ENCODE results near the gene ARHGAP33.
"Not testable (repeated sequence)": the region's sequence is repeated elsewhere in the genome, so short reads cannot be mapped to it uniquely, and the experiment has no call there.

Gene ARHGAP33

DNA sequence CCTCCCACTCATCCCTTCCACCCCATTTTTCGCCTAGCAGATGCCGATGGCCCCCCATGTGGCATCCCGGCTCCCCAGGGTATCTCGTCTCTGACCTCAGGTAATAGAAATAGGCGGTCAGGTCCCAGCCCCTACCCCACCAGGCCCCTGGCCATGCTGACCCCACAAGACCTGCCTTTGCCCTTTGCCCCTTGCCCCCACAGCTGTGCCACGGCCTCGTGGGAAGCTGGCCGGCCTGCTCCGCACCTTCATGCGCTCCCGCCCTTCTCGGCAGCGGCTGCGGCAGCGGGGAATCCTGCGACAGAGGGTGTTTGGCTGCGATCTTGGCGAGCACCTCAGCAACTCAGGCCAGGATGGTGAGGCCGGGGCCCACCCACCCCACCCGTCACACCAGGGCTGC, 5.4 kb downstream of the ARHGAP33 start:
- no peak for DNase-seq

DNA sequence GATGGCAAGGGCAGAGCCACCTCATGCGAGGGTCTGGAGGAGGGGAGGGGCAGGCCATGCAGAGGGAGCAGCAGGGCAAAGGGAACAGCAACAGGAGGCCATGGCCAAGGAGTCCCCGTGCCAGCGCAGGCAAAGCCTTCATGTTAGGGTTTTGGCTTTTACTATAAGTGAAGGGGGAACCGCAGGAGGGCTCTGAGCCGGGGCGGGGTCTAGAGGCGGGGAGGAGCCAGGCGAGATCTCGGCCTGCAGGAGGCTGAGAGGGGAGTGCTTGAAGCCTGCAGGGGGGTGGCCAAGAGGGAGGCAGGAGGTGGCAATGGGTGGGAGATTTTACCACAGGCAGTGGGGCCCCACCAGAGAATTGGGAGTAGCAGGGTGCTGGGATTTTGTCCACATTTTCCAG, 6.3 kb downstream of the ARHGAP33 start:
- no peak for DNase-seq

DNA sequence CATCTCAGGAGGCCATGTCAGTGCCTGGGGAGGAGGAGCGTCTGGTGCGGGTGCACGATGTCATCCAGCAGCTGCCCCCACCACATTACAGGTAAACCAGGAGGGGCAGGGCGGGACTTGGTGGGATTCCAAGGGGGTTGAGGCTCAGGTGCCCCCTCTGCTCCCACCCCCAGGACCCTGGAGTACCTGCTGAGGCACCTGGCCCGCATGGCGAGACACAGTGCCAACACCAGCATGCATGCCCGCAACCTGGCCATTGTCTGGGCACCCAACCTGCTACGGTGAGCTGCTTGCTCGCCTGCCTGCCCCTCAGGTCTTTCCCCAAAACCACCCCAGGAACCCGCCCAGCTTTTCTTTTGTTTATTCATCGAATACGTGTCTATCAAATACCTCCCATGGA, 7.2 kb downstream of the ARHGAP33 start:
- no peak for DNase-seq

DNA sequence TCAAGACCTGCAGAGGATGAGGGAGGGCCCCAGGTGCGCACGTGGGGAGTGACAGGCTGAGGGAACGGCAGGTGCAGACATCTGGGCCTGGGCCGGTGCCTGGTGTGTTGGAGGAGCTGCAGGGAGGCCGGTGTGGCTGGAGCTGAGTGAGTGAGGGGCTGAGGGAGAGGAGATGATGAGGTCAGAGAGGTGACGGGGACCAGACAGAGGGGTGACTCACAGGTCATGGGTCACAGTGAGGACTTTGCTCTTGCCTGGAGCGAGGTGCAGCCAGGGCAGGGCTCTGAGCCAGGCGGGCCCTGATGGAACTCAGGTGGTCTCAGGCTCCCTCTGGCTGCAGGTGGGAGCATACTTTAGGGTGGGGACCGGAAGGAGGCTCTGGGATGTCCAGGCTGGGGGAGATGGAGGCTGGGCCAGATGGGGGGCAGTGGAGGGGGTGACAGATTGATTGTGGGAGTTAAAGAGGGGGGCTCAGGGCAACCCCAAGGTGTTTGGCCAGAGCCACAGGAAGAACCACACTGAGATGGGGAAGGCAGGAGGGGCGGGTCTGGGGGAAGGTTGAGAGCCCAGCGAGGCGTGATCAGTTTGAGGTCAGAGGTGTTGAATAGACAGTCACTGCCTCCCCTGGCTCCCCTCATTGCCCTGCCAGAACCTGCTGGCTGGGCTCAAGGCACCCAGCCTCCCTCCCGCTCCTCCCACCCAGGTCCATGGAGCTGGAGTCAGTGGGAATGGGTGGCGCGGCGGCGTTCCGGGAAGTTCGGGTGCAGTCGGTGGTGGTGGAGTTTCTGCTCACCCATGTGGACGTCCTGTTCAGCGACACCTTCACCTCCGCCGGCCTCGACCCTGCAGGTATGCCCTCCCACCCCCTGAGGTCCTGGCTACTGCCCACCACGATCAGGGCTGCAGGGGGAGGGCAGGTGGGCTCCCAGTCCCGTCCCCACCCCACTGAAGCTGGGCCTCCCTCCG, 8.4 kb downstream of the ARHGAP33 start:
- no peak for DNase-seq

DNA sequence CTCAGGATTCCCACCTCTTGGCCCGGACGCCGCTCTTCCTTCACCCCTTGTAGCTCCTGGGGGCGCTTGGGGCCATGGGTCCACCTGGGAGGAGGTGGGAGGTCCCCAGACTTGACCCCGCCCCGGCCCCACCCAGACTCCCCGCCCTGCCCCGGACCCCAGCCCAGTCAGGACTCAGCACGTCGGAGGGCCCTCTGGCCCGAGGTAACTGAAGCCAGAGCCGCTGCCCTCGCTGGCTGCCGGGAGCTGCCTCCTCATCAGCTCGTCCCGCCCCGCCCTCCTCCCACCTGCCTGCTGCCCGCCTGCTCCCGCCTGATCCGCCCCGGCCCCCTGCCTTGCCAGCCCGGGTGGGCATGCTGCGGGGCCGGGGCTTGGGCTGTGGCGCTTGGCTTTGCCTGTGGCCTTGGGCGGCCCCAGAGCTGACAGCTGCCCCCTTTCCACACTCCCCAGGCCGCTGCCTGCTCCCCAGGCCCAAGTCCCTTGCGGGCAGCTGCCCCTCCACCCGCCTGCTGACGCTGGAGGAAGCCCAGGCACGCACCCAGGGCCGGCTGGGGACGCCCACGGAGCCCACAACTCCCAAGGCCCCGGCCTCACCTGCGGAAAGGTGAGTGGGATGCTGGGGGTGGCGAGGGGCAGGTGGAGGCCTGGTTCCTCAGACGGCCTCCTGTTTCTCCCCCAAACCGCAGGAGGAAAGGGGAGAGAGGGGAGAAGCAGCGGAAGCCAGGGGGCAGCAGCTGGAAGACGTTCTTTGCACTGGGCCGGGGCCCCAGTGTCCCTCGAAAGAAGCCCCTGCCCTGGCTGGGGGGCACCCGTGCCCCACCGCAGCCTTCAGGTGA, 9.4 kb downstream of the ARHGAP33 start:
- DNase-seq = no peak

DNA sequence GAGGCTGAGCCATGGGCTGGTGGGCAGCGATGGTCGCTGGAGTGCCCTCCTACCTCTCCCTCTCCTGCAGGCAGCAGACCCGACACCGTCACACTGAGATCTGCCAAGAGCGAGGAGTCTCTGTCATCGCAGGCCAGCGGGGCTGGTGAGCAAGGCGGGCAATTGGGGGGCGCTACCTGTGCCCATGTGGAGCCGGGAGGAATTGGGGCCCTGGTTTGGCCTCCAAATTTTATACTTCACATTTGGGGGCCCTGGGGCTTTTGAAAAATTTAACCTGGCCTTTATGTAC, 9.9 kb downstream of the ARHGAP33 start:
- DNase-seq = no peak

DNA sequence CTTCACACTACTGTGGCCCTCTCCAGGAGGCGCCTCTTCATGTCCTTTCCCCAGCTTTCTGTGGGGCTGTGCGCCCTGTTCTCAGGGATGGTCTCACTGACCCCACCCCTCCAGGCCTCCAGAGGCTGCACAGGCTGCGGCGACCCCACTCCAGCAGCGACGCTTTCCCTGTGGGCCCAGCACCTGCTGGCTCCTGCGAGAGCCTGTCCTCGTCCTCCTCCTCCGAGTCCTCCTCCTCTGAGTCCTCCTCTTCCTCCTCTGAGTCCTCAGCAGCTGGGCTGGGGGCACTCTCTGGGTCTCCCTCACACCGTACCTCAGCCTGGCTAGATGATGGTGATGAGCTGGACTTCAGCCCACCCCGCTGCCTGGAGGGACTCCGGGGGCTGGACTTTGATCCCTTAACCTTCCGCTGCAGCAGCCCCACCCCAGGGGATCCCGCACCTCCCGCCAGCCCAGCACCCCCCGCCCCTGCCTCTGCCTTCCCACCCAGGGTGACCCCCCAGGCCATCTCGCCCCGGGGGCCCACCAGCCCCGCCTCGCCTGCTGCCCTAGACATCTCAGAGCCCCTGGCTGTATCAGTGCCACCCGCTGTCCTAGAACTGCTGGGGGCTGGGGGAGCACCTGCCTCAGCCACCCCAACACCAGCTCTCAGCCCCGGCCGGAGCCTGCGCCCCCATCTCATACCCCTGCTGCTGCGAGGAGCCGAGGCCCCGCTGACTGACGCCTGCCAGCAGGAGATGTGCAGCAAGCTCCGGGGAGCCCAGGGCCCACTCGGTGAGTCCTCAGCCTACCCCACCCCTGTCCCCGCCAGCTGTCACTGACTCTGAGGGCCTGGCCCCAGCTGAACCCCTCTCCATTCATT, 11.2 kb downstream of the ARHGAP33 start:
- DNase-seq = no peak

DNA sequence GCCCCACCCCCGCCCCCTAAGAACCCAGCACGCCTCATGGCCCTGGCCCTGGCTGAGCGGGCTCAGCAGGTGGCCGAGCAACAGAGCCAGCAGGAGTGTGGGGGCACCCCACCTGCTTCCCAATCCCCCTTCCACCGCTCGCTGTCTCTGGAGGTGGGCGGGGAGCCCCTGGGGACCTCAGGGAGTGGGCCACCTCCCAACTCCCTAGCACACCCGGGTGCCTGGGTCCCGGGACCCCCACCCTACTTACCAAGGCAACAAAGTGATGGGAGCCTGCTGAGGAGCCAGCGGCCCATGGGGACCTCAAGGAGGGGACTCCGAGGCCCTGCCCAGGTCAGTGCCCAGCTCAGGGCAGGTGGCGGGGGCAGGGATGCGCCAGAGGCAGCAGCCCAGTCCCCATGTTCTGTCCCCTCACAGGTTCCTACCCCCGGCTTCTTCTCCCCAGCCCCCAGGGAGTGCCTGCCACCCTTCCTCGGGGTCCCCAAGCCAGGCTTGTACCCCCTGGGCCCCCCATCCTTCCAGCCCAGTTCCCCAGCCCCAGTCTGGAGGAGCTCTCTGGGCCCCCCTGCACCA, 11.9 kb downstream of the ARHGAP33 start:
- no peak for DNase-seq

DNA sequence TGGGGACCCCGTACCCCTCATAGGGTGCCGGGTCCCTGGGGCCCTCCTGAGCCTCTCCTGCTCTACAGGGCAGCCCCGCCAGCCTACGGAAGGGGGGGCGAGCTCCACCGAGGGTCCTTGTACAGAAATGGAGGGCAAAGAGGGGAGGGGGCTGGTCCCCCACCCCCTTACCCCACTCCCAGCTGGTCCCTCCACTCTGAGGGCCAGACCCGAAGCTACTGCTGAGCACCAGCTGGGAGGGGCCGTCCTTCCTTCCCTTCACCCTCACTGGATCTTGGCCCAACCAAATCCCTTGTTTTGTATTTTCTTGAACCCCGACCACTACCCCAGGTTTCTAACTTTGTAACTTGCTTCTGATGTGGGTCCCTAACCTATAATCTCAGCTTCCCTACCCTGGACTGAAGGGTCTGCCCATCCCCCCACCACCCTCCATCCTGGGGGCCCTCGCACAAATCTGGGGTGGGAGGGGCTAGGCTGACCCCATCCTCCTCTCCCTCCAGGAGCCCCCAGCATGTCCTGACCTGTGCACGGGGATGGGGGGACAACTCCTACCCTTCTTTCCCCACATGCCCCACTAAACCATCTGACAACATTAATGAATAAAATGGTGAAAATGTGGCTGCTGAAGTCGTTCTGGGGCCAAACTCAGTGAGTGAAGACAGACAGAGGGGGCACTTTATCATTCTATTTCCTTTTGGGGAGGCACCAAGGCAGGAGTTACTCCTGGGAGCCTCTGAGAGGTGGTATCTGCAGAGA, 13.0 kb downstream of the ARHGAP33 start:
- no peak for DNase-seq

DNA sequence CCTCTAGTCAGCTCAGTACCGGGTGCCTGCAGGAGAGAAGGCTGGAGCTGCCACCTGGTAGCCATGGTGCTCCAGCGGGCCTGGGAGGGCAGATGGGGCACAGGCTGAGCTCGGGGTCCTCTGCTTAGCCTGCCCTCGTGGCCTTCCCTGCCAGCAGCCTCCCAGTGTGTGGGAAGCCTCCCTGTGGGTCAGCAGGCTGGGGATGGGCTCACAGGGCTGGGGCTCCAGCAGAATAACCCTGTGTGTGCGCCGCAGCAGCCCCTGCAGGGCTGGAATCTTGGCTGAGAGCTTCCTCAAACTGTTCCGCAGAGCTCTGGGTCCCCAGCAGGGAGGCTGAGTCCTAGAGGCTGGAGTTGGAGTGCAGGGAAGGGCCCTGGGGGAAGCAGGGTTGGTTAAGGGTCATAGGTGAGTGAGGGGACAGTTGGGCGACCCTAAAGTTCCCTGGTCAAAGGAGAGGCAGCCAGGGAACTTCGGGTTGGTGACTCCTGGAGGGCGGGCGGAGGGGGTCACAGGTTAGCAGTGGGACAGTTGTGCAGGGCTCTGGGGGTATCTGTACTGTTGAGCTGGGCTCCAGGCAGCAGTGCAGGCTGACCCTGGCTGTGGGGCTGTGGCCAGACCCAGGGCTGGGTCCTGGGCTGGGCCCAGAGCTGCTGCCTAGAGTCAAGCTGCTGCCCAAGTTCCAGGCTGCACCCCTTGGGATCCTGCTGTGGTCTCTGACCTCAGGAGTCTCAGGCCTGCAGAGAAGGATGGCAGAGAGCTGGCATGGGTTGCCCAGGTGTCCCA, 14.0 kb downstream of the ARHGAP33 start:
- no peak for DNase-seq

DNA sequence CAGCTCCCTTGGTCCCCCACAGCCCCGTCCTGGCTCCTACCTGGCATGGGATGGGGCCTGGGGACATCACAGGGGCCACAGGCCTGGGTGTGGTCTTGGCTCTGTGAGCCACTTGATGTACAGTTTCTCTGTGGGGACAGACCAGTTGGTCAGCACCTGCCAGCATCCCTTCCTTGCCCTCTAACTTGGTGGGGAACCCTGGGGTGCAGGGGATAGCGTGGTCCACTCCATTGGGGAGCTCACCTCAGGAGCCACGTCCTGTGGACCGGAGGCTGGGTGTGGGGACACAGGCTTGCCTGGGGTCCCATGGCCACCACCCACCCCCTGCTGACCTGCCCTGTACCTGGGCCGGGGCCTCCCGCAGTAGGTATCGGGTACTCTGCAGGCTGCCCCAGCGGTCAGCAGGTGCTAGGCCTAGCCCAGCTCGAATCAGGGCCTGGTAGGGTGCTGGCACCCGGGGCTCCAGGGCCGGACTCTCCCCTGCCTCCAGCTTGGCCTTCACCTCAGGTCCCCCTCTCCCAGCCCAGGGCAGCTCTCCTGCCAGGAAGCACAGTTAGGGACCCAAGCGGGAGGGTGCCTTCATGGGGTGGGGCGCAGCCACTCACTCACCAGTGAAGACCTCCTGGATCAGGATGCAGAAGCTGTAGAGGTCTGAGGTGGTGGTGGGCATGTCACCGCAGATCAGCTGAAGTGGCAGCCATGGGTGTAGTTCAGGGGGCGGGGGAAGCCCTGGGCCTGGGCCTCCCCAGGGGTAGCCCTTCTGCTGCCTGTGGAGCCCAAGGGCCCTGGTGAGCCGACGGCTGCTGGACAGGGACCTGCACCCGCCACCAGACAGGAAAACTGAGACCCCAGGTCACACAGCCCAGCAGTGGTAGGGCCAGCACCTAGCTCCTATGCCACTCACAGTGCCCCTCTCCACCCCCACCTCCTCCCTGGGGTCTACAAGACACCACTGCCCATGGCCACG, 14.9 kb downstream of the ARHGAP33 start:
- DNase-seq = no peak

DNA sequence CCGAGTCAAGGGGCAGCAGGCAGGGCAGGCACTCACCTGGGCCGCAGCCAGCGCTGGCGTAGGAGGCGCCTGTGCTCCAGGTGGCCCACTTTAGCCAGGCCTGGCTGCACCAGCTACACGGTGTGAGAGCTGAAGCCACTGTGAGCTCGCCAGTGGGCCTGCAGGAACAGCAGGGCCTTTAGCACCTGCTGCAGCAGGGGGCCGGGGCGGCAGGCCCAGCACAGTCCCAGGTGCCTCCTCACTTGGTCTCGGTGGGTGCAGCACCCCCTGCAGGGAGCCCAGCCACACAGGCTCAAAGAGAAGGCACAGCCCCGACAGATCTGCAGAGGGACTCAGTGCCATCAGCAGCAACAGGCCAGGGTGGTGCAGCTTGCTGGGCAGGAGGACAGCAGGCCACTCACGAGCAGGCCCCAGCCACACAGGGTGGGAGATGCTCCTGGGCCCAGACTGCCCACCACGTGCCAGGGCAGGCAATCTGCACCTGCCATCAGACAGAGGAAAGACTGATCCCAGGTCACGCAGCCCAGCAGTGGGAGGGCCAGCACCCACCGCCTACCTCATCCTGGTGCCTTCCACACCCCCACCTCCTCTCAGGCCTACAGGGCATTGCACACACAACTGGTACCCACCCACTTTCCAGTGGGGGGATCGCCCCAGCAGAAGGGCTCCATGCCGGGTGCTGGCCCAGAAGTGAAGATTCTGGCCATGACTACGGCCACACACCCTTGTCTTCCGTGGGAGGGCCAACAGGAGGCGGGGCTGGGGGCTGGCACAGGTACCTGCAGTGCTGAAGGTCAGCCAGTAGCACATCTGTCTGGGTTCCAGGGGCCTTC, 15.8 kb downstream of the ARHGAP33 start:
- peak; percentile 30 for DNase-seq

DNA sequence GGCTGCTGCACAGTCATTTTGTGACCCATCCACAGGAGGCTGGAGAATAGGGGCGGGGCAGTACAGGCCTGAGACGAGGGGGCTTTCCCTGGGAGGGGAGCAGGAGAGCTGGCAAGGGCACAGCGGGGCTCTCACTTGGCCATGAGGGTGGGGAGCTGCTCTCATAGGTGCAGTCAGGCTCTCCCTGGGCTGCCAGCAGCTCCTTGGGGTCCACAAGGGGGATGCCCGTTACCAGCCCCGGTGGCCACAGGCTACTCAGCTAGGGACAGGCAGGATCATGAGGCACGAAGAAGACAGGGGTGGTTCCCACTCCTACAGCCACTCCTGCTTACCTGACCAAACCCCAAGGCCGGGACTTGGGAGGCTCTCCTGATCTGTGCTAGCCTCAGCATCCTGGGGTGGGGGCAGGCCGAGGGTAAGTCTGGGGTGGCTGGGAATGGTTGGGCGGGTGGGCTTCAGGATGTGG, 16.5 kb downstream of the ARHGAP33 start:
- DNase-seq = no peak

DNA sequence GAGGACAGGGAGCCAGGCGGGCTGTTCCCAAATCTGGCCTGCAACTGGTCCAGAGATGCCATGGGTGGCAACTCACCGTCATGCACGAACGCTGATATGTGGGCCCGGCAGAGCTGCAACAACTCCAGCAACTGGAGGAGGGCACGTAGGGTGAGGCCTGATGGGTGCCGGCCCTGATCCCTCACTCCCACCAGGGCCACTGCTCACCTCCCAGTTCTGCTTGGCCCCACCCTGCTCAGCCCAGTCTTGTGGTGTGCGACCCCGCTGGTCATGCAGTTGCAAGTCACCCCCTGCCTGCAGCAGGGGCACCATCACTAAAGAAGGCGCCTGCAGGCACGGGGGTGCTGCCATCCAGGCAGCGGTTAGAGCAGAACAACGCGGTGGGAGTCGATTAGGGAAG, 16.9 kb downstream of the ARHGAP33 start:
- no peak for DNase-seq

DNA sequence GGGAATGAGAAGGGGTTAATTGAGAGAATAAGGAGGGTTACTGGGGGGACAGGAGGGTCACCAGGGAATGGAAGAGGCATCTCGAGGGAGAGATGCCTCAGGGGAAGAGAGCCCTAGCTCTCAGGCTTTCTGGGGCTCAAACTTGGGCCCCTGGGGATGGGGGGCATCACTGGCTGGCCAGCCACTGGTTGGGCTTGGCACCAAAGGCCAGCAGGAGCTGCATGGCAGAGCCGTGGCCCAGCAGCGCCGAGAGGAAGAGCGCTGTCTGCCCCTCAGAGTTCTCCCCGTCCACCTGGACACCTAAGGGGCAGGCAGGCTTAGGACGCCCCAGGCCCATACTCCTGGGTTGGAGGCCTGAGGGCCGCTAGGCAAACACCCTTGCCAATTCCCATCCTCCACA, 17.5 kb downstream of the ARHGAP33 start:
- DNase-seq = no peak

DNA sequence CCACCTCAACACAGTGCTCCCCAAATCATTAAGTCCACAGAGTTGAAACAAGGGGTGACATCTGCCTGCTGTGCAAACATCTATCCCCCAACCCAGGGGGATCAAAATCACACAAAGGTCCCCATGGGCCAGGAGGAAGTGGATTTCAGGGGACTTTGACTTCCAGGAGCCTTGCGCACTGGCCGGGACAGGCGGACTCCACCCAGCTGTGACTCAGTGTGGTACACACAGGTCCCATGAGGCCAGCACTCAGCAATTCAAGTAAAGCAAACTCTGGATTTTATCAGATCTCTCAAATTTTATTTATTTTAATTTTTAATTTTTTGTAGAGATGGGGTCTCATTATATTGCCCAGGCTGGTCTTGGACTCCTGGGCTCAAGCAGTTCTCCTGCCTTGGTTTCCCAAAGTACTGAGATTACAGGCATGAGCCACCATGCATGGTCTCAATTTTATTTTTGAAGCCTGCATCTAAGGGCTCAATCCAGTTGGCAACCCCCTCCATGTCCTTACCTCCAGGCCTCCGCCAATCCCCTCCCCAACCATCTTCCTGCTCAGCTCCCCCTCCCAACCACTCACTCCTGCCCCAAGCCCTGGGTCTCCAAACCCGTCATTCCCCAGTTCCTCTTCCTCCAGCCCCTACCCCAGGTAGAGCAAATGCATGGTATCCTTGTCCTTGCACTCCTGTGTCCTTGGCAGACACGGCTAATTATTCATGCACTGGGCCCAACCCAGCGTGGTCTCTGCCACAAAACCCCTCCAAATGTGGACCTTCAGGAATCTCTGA, 18.2 kb downstream of the ARHGAP33 start:
- DNase-seq = no peak

DNA sequence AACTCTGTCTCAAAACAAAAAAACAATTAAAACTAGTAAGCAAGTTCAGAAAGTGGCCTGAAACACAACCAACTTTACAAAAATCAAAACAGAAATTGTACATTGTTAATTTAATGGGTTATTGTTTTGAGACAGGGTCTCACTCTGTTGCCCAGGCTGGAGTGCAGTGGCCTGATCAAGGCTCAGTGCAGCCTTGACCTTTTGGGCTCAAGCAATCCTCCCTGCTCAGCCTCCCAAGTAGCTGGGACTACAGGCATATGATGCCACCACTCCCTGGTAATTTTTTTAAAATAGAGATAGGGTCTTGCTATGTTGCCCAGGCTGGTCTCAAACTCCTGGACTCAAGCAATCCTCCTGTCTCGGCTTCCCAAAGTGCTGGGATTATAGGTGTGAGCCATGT, 20.2 kb downstream of the ARHGAP33 start:
- DNase-seq = not testable (repeated sequence)

All from CD4-positive, alpha-beta T cell treated with Interleukin-6 for 4 hours (primary cell).